HCT116 (cell line): ENCODE data around the gene TMEM61.

Source experiments
- CEBPB ChIP-seq: IDR thresholded peaks from 2 replicates; pipeline ENCODE4 v1.6.1; 2012; ENCODE audit warnings: low read depth
- CTCF ChIP-seq, 3 experiments: fragments of 200-600 bp in 1 of 3; sonication (generic) in 1 of 3; IDR thresholded peaks in 2 of 3; conservative IDR thresholded peaks in 1 of 3; 2 replicates each; pipeline ENCODE4 v1.5.1; 2012 to 2017; ENCODE audit warnings: low read depth in 2 of 3, low read length in 2 of 3, antibody characterized with exemption in 1 of 3, borderline replicate concordance in 1 of 3, control low read depth in 1 of 3, mild to moderate bottlenecking in 1 of 3, mixed read lengths in 1 of 3, mixed run types in 1 of 3, moderate library complexity in 1 of 3; ENCODE audit not compliant: insufficient read depth in 1 of 3
- EZH2 ChIP-seq: fragments of 200-600 bp; sonication (generic); IDR thresholded peaks from 2 replicates; pipeline ENCODE4 v1.6.1; 2017; ENCODE audit warnings: antibody characterized with exemption, mixed run types
- POLR2A ChIP-seq: IDR thresholded peaks from 2 replicates; pipeline ENCODE4 v1.7.0; 2011; ENCODE audit warnings: borderline replicate concordance; ENCODE audit not compliant: insufficient read depth, insufficient read length; ENCODE audit errors: extremely low read depth
- POLR2AphosphoS5 ChIP-seq: IDR thresholded peaks from 2 replicates; pipeline ENCODE4 v1.6.1; 2011; ENCODE audit warnings: mild to moderate bottlenecking, low read depth, low read length, moderate library complexity
- SP1 ChIP-seq: IDR thresholded peaks from 2 replicates; pipeline ENCODE4 v1.6.1; 2012; ENCODE audit warnings: low read depth
- TCF7L2 ChIP-seq: IDR thresholded peaks from 2 replicates; pipeline ENCODE4 v1.7.0; 2011; ENCODE audit warnings: borderline replicate concordance, inconsistent platforms; ENCODE audit not compliant: insufficient read depth, insufficient read length; ENCODE audit errors: extremely low read depth
- TF ChIP-seq, protein P1 (sequence below): IDR thresholded peaks from 2 replicates; pipeline ENCODE4 v1.6.1; 2011; ENCODE audit warnings: mild to moderate bottlenecking, low read length, moderate library complexity; ENCODE audit not compliant: insufficient replicate concordance; ENCODE audit errors: extremely low read depth
- TF ChIP-seq, protein P2 (sequence below): IDR thresholded peaks from 2 replicates; pipeline ENCODE4 v1.6.1; 2012; ENCODE audit warnings: low read depth

GRCh38 chr1:54970901-54971300 lies 9.5 kb upstream of the TMEM61 start:
- no peak for TF ChIP-seq CEBPB
- TF ChIP-seq POLR2AphosphoS5, result no peak
- no peak for TF ChIP-seq CTCF (IDR thresholded peaks at IDR 0.05 in 2 of 3, conservative IDR thresholded peaks at IDR 0.05 in 1 of 3; ENCODE audit: borderline replicate concordance in 1 of 3, insufficient read depth in 1 of 3, low read depth in 2 of 3, low read length in 2 of 3)
- TF ChIP-seq, protein P1, sequence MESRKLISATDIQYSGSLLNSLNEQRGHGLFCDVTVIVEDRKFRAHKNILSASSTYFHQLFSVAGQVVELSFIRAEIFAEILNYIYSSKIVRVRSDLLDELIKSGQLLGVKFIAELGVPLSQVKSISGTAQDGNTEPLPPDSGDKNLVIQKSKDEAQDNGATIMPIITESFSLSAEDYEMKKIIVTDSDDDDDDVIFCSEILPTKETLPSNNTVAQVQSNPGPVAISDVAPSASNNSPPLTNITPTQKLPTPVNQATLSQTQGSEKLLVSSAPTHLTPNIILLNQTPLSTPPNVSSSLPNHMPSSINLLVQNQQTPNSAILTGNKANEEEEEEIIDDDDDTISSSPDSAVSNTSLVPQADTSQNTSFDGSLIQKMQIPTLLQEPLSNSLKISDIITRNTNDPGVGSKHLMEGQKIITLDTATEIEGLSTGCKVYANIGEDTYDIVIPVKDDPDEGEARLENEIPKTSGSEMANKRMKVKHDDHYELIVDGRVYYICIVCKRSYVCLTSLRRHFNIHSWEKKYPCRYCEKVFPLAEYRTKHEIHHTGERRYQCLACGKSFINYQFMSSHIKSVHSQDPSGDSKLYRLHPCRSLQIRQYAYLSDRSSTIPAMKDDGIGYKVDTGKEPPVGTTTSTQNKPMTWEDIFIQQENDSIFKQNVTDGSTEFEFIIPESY, result no peak
- TF ChIP-seq, protein P2, sequence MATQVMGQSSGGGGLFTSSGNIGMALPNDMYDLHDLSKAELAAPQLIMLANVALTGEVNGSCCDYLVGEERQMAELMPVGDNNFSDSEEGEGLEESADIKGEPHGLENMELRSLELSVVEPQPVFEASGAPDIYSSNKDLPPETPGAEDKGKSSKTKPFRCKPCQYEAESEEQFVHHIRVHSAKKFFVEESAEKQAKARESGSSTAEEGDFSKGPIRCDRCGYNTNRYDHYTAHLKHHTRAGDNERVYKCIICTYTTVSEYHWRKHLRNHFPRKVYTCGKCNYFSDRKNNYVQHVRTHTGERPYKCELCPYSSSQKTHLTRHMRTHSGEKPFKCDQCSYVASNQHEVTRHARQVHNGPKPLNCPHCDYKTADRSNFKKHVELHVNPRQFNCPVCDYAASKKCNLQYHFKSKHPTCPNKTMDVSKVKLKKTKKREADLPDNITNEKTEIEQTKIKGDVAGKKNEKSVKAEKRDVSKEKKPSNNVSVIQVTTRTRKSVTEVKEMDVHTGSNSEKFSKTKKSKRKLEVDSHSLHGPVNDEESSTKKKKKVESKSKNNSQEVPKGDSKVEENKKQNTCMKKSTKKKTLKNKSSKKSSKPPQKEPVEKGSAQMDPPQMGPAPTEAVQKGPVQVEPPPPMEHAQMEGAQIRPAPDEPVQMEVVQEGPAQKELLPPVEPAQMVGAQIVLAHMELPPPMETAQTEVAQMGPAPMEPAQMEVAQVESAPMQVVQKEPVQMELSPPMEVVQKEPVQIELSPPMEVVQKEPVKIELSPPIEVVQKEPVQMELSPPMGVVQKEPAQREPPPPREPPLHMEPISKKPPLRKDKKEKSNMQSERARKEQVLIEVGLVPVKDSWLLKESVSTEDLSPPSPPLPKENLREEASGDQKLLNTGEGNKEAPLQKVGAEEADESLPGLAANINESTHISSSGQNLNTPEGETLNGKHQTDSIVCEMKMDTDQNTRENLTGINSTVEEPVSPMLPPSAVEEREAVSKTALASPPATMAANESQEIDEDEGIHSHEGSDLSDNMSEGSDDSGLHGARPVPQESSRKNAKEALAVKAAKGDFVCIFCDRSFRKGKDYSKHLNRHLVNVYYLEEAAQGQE, result no peak
- no peak for TF ChIP-seq POLR2A
- TF ChIP-seq TCF7L2, result no peak
- TF ChIP-seq SP1, result no peak
- no peak for TF ChIP-seq EZH2
